Fibroblast of skin of right quadriceps (primary cell): Measurements from ENCODE around the gene NEAT1.

Experiments
- DNase-seq: peaks from one replicate; pipeline ENCODE4 v3.0.0-alpha.2; 2013

NEAT1 gene

GRCh38 chr11:65488273-65489034 lies 65.9 kb downstream of the NEAT1 start:
- peak; percentile 45 for DNase-seq

GRCh38 chr11:65489035-65489705 lies 66.6 kb downstream of the NEAT1 start:
- peak; percentile 80 for DNase-seq

- no peak for DNase-seq
These were observed 67.2 kb downstream of the NEAT1 start for GRCh38 chr11:65489706-65490320.

GRCh38 chr11:65491163-65491465 lies 68.5 kb downstream of the NEAT1 start:
- DNase-seq: no peak

- peak; percentile 95 for DNase-seq
These were observed 69.2 kb downstream of the NEAT1 start for GRCh38 chr11:65491614-65492386.

- DNase-seq: no peak
These were observed 69.7 kb downstream of the NEAT1 start for GRCh38 chr11:65492387-65492636.

GRCh38 chr11:65492637-65493366 lies 70.2 kb downstream of the NEAT1 start:
- DNase-seq: peak; percentile 83

GRCh38 chr11:65493367-65494176 lies 71.0 kb downstream of the NEAT1 start:
- DNase-seq: peak; percentile 94
